Activated T-cell treated with anti-CD3 and anti-CD28 coated beads, Interleukin-2, amount 50 U/mL, for 1 hour (primary cell): ENCODE results near the gene SRC.

ENCODE experiments used
- DNase-seq: peaks from one replicate; pipeline ENCODE4 v3.0.0-alpha.2; 2020

Gene SRC

DNA sequence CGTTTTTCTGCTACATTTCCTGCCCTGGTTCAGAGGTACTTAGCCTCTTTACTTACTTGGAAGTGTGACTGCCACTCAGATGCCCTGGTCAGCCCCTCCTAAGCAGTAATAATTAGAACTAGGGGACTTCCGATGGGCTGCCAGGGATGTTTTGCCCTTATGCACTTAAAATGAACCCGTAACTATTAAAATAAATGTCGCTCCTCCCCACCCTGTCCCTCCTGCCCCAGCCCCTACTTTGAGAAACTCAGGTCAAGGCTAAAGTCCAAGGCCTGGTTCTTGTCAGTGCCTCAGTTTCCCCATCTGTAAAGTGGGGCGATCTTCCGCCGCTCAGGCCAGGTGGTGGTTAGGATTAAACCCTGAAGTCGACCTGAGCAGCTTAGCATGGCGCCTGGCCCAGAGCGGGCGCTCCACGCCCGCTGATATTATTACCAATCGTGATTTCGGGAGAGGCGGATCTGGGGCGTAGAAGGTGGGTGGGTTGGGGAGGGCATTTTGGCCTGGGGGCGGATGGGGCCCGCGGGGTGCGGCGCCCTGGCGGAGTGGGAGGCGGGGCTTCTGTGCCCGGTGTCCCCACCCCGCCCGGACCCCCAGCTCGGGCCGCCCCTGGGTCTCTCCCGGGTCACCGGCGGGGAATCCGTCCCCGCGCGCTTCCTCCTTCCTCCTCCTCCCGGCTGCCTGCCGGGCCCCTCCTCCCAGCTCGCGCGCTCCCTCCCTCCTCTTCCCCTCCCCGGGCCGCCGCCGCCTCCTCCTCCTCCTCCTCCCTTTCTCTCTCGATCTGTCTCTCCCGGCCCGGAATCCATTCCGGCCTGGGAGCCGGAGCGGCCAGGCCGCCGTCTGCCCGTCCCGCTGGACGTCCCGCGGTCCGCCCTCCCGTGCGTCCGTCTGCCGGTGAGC, at the start of gene SRC:
SRC (plus strand) TSS at position 802 of the 897 bp plus-strand sequence. CDS start 38,014 bp downstream, outside the sequence.
- DNase-seq = peak; percentile 54

DNA sequence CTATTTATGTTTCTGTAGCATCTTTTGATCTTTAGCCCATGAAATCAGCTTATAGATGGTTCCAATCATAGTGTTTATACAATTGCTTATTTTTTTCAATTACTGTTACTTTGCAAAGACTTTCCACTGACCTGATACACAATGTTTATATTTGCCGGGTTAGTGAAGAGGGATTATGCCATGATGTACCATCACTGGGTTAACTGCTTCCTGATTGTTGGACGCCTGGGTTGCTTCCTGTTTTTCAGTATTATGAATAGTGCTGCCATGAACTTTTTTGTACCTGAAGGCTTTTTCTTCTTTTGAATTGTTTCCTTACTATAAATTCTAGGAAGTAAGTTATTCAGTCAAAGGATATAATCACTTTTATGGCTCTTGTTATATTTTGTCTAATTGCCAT, 49.6 kb upstream of the SRC start:
- no peak for DNase-seq

DNA sequence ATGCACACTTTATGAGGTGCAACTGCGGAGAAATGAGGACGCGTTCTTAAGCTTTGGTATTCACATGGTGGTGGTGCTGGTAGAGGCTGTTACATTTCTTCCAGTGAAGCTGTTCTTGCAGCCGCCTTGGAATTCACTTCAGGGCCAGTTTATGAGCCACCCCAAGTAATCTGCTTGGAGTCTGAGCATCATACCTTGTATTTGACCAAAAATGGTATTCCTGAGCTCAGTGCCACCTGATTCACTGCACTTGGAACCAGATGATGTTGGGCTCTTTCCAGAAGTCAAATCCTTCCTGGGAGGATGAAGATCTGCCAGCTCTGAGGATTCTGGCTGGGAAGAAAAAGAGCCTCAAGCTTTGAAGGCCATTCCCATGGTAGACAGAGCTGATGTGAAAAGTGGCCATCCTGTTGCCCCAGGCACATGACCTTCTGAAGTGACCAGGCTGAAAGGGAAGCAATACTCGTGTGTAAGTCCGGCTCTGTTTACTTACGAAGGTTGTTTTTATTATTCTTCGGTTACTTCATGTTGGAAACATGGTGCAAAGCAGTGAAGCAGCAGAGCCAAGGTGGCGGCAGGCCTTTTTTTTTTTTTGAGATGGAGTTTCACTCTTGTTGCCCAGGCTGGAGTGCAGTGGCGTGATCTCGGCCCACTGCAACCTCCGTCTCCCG, 48.7 kb upstream of the SRC start:
- no peak for DNase-seq

DNA sequence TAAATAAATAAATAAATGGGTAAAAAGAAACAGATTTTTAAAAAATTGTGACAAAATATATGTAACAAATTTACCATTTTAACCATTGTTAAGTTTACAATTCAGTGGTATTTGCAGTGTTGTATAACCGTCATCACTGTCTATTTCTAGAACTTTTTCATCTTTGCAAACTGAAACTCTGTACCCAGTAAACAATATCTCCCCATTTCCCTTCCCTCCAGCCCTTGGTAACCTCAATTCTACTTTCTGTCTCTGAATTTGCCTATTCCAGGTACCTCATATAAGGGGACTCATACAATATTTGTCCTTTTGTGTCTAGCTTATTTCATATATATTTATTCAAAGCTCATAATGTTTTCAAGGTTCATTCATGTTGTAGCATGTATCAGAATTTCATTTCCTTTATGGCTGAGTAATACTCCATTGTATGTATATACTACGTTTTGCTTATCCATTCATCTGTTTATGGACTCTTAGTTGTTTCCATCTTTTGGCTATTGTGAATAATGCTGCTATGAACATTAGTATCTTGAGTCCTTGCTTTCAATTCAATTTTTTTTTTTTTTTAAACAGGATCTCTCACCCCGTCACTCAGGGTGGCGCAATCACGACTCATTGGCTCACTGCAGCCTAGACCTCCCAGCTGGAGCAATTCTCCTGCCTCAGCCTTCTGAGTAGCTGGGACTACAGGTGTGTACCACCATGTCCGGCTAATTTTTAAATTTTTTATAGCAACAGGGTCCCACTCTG, 47.6 kb upstream of the SRC start:
- DNase-seq = no peak

DNA sequence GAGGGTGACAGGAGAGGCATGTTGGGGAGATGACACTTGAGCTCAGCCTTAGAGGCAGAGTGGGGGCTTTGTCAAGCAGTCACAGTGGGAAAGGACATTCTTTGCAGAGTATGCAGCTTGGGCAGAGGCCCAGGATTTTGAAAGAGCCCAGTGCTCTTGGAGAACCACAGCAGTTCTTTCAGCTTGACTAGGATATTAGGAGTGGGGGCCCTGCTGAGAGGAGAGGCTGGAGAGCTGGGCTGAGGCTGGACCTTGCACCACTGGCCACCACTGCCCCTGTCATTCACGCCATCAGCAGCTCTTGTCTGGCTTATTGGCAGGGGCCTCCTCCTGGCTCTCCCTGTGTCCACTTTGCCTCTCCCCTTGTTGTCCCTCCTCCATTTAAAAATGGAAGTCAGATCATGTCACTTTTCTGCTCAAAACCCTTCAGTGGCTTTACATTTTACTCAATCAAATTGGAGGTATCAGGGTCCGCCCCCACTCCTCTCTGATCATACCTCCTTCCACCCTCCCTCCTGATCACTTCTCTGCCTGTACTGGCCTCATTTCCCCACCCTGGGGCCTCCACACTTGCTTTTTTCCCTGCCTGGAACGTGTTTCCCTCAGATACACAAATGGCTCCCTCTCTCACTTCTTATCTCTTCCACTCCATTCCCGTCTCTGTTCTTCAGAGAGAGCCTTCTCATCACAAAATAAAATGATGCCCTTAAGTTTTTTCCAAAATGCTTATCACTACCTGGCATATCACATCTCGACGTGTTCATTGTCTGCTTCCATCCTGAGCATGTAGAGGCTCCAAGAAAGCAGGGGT, 46.0 kb upstream of the SRC start:
- no peak for DNase-seq

DNA sequence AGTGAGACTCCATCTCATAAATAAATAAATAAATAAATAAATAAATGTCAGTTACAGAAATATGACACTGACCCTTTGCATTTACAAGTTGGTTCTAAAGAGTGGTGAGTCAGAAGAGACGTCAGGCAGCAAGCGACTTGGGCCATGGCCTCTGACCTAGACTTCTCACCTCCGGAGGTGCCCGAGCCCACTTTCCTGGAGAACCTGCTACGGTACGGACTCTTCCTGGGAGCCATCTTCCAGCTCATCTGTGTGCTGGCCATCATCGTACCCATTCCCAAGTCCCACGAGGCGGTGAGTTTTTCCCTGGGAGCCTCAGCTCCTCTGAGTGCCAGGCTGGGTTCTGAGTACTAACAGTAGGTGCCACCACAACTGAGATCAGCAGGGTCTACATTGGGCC, 44.8 kb upstream of the SRC start:
- no peak for DNase-seq

DNA sequence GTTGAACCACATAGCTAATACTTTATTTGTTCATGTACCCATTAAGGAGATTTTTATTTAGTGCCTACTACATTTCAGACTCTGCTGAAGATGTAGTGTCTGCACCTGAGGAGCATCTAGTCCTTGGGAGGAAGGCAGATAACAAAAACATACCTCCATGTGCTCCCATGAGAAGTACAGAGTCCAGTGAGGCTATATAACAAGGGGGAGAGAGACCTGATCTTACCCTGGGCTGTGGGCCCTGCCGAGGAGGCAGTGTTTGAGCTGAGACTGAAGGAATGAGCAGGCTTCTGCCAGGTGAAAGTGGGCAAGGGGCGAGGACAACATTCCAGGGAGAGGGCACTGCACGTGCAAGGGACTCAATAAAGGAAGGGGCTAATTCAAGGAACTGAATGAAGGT, 44.4 kb upstream of the SRC start:
- DNase-seq = no peak

DNA sequence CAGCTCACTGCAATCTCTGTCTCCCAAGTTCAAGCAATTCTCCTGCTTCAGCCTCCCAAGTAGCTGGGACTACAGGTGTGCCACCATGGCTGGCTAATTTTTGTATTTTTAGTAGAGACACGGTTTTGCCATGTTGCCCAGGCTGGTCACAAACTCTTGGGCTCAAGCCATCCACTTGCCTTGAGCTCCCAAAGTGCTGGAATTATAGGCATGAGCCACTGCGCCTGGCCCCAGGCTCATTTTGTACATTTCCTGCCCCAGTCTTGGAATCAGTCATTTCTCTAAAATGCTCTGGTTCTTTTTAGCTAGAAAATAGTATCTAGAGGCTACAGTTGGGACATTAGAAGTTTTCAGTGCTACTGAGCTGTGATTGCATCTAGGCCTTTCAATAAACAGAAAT, 43.0 kb upstream of the SRC start:
- DNase-seq = no peak

DNA sequence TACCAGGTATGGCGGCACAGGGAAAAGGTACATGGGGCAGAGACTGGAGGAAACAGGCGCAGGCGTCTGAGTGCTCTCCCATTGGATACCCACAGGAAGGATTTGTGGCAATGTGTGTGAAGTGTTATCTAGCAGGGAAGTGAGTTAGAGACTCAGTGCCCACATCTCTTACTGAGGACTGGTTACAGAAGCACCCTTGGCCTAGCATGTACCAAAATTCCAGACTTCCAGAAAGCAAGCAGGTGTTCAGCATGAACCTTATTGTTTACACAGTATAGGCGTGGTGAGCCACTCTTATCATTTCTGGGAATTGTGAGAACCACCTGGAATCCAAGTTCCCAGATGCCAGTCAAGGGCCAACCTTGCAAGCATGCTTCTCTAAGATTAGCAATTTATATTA, 42.3 kb upstream of the SRC start:
- no peak for DNase-seq

DNA sequence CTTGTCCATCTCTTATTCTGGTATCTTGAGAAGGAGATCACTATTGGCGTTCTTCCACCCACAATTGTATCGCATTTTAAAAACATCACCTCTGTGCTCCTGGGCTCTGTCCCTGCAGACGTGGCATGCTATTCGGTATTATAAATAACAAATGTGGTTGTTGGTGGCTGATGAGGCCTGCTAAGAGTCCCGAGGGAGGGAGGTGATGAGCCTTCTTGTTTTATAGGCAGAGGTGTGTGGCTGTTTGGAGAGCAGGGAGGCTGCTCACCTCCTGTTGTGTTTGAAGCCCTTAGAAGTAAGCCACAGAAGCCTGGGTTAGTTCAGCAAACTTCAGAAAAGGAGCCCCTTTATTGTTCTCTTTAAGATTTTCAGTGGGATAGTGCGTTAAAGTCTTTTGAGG, 40.9 kb upstream of the SRC start:
- no peak for DNase-seq

DNA sequence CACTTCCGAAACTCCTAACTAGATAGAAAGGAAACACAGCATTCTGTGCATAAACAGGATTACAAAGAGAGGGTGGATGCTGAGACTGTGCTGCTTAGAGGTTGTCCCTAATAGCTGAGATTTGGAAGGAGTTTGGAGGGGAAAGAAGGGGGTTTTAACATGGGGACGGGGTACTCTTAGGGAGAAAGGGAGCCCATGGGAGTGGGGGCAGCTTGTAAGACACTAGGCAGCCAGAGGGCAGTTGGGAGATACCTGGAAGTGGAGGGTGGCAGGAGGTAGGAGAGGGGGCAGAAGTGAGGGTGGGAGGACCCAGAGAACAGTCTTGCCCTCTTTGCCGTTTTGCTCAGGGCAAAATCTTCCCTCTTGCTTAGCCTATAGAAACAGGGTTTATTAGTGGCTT, 40.1 kb upstream of the SRC start:
- no peak for DNase-seq

DNA sequence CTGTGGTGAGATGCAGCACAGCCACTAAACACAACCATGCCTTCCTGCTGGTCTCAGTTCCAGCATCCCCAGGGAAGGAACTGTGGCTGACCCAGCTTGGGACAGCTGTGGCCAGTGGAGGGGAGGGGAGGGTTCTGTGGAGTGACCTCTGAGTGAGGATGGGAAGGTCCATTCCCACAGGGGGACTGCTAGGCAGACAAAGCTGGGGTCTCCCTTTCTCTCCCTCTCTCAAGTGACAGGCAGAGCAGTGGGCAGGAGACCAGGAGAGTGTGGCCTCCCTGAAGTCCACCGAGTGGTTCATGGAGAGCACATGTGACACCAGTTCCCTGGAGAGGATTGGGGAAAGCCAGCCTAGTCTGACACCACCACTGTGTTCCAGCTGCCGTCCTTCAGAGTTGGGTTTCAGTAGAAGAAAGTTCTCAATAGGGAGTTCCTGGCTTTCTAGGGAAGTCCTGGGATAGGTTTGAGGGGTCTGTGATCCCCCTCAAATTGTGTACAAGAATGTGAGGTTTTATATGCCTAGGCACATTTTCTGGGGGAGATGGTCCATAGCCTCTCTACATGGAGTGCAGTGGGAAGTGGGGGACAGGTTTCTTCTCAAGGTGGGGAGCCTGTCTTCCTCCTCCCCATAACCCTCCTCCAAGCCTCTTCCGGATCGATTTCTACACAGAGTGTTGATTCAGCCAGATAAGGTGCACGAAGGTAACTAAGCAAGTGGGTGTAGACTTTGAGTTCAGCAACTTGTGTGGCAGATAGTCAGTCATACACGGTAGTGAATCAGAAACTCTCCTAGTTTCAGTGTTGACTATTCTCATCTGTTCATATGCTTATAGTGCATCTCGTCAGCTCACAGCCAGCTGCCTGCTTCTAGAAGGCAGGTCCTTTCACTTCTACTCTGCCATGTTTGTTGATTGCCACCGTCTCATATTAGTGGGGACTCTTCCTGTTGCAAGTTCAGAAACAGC, 37.6 kb upstream of the SRC start:
- DNase-seq = no peak

DNA sequence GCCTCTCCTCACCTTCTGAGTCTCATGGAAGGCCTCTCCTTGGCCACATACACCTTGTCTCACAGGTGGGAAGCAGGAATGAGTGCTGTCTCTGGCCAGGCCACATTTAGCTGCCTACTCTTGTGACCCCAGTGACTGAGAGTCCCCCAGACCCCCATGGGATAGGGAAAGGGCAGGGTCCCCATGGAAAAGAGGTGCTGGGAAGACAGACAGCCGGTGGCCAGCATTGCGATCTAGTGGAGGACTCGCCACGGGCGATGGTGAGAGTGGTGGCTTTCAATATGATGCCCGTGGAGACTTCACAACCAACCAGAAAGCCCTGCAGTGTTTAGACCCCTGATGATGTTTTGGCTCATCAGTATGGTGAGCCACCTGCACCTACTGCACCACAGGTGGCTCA, 36.6 kb upstream of the SRC start:
- DNase-seq = no peak

DNA sequence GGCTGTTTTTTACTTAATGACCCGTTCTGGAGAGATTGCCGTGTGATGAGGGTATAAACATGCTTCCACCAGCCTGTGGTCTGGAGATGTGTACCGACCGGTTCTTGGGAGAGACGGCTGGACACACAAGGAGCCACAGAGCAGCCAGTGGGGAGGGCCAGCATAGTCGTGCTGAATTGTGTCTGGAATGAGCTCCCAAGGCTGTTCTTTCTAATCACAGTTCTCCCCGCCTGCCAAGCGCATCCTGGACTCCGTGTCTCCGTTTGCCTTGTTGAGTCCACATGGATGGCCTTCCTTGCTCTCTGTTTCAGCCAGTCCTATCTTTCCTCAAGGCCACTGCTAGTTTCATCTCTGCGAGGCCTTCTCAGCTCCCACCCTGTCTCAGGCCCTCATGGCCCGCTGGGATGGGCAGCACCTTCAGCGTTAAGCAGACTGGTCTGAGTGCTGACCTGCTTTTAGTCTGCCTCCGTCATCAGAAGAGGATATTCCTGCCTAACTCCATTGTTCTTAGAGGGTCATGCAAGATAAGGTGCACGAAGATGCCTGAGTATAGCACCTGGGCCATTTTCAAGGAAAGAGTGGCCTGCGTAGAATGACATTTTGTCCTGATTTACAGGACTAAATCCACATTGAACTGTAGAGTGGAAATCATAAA, 35.9 kb upstream of the SRC start:
- no peak for DNase-seq

DNA sequence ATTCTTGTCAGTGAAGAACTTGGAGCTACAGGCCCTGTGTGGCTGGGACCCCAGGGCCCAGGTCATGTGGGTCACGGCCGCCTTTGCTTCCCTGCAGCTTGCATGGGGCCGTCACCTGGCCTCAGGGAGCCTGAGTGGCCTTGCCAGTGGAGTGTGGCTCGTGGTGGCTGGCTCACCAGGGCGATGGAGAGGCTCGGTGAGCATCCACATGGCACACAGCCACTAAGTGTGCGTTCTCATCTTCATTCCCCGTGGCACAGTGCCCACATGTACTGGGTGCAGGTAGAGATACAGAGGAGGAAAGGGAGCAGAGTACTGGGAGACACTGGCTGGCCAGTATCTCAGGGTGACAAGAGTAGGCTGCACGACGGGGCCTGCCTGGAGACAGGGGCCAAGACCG, 35.0 kb upstream of the SRC start:
- no peak for DNase-seq

DNA sequence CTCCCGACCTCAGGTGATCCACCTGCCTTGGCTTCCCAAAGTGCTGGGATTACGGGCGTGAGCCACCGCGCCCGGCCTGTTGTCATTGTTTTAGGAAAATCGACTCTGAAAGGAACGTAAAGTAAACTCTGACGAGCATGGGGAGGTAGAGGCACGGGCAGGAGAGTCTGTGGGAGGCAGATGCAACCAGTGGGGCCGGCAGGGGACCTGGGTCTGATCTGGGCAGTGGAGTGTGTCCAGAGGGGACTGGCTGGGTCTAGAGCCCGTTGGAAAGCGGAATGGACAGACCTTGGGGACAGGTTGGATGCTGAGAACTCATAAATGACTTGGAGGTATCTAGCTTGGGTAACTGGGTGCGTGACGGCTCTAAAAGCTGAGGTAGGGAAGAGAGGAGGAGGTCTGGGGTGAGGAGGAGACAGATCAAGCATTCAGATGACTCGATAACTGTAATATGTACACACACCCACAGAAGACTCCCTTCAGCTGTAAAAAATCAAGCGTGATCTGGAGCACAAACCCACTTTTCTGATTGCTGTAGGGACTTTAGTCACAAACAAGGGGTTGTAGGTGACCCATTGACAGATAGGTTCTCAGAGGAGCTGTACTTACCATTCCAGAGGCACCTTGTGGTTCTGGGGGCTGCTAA, 34.1 kb upstream of the SRC start:
- no peak for DNase-seq

DNA sequence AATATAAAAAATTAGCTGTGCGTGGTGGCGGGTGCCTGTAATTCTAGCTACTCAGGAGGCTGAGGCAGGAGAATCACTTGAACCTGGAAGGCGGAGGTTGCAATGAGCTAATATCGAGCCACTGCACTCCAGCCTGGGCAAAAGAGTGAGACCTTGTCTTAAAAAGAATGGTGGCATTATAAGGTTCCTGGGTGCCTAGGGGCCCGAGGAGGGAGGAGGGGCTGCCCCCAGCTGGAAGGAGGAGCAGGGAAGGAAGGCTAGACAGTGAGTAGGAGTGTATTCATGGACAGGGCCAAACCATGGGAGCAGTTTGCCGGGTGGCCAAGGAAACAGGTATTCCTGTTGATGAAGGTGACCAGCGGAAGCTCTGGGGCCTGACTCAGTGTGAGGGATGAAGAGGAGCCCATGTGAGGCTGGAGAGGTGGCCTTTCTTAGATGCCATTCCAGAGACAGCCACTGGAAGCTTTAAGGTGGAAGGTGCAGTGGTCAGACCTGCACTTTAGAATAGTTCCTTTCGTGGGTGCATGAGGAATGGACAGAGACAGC, 32.3 kb upstream of the SRC start:
- no peak for DNase-seq

DNA sequence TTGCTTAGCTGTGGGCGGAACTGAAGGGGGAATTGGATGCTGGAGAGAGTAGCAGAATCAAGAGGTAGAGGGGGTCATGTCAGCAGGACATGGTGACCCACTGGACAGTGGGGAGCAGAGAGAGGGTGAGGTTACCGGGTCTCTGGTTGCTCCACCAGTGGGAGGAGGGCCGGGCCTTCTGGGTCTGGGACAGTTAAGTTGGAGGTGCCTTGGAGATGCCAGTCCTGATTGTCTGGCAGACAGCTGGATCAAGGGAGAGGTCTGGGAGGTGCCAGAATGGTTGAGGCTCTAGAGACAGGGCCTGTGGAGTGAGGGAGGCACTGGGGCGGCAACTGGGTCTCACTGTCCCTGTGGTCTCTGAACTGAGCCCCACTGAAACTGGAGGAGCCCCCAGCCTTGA, 31.8 kb upstream of the SRC start:
- no peak for DNase-seq

DNA sequence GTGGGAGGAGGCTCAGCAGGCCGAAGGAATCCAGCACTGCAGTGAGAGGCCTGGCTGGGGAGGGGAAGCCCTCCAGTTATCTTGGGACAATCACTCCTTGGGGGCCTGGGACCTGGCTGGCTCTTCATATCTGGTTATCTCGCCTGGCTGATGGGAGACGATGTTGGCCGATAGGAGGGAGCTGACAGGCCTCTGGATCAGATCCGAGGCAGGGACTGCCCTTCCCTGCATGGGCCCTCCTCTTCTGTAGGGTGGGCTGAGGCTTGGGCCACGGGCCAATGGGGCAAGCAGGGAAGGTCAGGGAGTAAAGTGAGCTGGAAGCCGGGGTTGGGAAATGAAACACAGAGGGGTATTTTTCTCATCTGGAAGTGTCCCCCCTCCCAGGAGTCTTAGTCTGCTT, 31.3 kb upstream of the SRC start:
- DNase-seq = no peak

DNA sequence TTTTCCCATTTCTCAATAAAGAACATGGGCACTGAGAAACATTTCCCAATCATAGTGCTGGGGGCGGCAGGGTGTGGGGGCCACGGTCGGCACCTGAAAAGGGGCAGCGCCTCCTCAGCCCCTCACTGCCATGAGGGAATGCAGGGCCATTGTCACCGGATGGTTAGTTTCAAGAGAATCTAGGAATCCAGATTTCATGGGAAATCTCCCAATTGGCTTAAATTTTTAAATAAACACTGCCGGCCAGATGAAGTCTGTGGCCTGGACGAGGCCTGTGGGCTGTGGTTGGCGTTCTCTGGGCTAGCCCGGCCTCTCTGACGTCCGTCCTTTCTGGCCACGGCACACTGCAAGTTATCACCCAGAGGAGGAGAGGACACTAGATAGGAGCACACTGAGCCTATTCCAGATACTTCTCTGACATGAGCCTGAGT, 30.9 kb upstream of the SRC start:
- no peak for DNase-seq
